H1 (cell line): ENCODE data around the gene CALU. TPM values are rescaled to one million over a fixed set of nuclear protein-coding genes. Genes with fewer than 3 reads are reported as not detected.

Source experiments
- CTCF ChIA-PET: fragments of 300-600 bp; sonication (Branson Sonifier 250); formaldehyde crosslinking; loops from one replicate; lab custom pipeline; 2021; ENCODE audit not compliant: partially characterized antibody; lab: Charles Lee
- POLR2A ChIA-PET: fragments of 300-600 bp; sonication (Branson Sonifier 250); formaldehyde crosslinking; loops from one replicate; lab custom pipeline; 2021; ENCODE audit warnings: inconsistent platforms; ENCODE audit not compliant: partially characterized antibody; lab: Charles Lee
- DNase-seq, 2 experiments: peaks; one replicate each; pipeline versions ENCODE4 v3.0.0 to v3.0.0-alpha.2; 2010 to 2022; ENCODE audit warnings: low spot score in 2 of 2, low read depth in 1 of 2, mixed read lengths in 1 of 2
- FAIRE-seq: peaks from 2 replicates; lab custom pipeline; 2011; peaks lifted over from hg19 to GRCh38; lab: Jason Lieb, UNC
- H2AFZ ChIP-seq: 2 replicates; pipeline ENCODE4 v1.8.1; 2012; ENCODE audit warnings: low read length, inconsistent platforms
- H2AK5ac ChIP-seq: 2 replicates; pipeline ENCODE4 v1.6.1; 2013; ENCODE audit warnings: low read depth, low read length
- H2BK120ac ChIP-seq: replicated peaks from 2 replicates; pipeline ENCODE3; 2013; ENCODE audit warnings: low read depth, low read length, inconsistent platforms
- H2BK12ac ChIP-seq: 2 replicates; pipeline ENCODE4 v1.6.1; 2013; ENCODE audit warnings: low read depth, low read length
- H2BK15ac ChIP-seq: 2 replicates; pipeline ENCODE4 v1.6.1; 2013; ENCODE audit warnings: low read length
- H2BK20ac ChIP-seq: 2 replicates; pipeline ENCODE4 v1.6.1; 2013; ENCODE audit warnings: low read length
- H2BK5ac ChIP-seq: 2 replicates; pipeline ENCODE4 v1.6.1; 2013; ENCODE audit warnings: low read depth, low read length
- H3K14ac ChIP-seq: 2 replicates; pipeline ENCODE4 v1.6.1; 2013; ENCODE audit warnings: inconsistent platforms; ENCODE audit not compliant: insufficient read length
- H3K18ac ChIP-seq: 2 replicates; pipeline ENCODE4 v1.6.1; 2013; ENCODE audit warnings: low read length; ENCODE audit errors: extremely low read depth
- H3K23ac ChIP-seq: 2 replicates; pipeline ENCODE4 v1.6.1; 2013; ENCODE audit warnings: inconsistent platforms; ENCODE audit not compliant: insufficient read length
- H3K23me2 ChIP-seq: 2 replicates; pipeline ENCODE4 v1.6.1; 2013; ENCODE audit warnings: low read depth, low read length
- H3K27ac ChIP-seq: 2 replicates; pipeline ENCODE4 v1.6.1; 2011; ENCODE audit warnings: low read depth, low read length, inconsistent platforms
- H3K27me3 ChIP-seq, 4 experiments: replicated peaks in 1 of 4; 1 replicate in 1 of 4; 2 replicates in 3 of 4; pipeline versions ENCODE4 v1.6.1 to v1.8.1; 2011 to 2013; ENCODE audit warnings: low read length in 3 of 4, mild to moderate bottlenecking in 3 of 4, inconsistent platforms in 2 of 4, mixed read lengths in 2 of 4, moderate library complexity in 1 of 4; ENCODE audit not compliant: control insufficient read depth in 3 of 4, insufficient read depth in 3 of 4; ENCODE audit errors: extremely low read depth in 1 of 4
- H3K36me3 ChIP-seq, 4 experiments: 2 replicates each; pipeline versions ENCODE4 v1.6.1 to v1.8.1; 2011 to 2013; ENCODE audit warnings: mild to moderate bottlenecking in 4 of 4, low read length in 3 of 4, moderate library complexity in 2 of 4, control low read depth in 1 of 4, inconsistent platforms in 1 of 4; ENCODE audit not compliant: insufficient read depth in 4 of 4, control insufficient read depth in 2 of 4
- H3K4ac ChIP-seq: replicated peaks from 2 replicates; pipeline ENCODE3; 2013; ENCODE audit warnings: low read length, low read depth, mixed read lengths, inconsistent platforms; ENCODE audit not compliant: insufficient read length
- H3K4me1 ChIP-seq, 4 experiments: replicated peaks in 1 of 4; 1 replicate in 1 of 4; 2 replicates in 3 of 4; pipeline versions ENCODE4 v1.6.1 to v1.8.1; 2011 to 2013; ENCODE audit warnings: low read length in 3 of 4, inconsistent platforms in 2 of 4, mixed read lengths in 1 of 4; ENCODE audit not compliant: insufficient read depth in 4 of 4, control insufficient read depth in 3 of 4
- H3K4me2 ChIP-seq, 2 experiments: 2 replicates each; pipeline versions ENCODE4 v1.6.1 to v1.8.1; 2011 to 2013; ENCODE audit warnings: low read depth in 2 of 2, low read length in 2 of 2, control low read depth in 1 of 2, inconsistent platforms in 1 of 2, mild to moderate bottlenecking in 1 of 2; ENCODE audit not compliant: insufficient read depth in 1 of 2
- H3K4me3 ChIP-seq, 4 experiments: fragments of 200-600, 300-600 bp in 1 of 4; sonication (generic), shearing (Covaris generic), sonication (Bioruptor Twin) in 1 of 4; 2 replicates each; pipeline versions ENCODE4 v1.5.1 to v1.8.1; 2011 to 2016; ENCODE audit warnings: low read length in 4 of 4, low read depth in 3 of 4, control low read depth in 2 of 4, inconsistent platforms in 2 of 4, mild to moderate bottlenecking in 2 of 4, mixed read lengths in 1 of 4, moderate library complexity in 1 of 4; ENCODE audit not compliant: insufficient read depth in 2 of 4; ENCODE audit errors: extremely low read depth in 1 of 4
- H3K56ac ChIP-seq: replicated peaks from 2 replicates; pipeline ENCODE3; 2013; ENCODE audit warnings: low read depth, mild to moderate bottlenecking, mixed read lengths, low read length, inconsistent platforms; ENCODE audit not compliant: insufficient read length
- H3K79me1 ChIP-seq: 2 replicates; pipeline ENCODE4 v1.6.1; 2013; ENCODE audit warnings: low read depth, low read length, control low read depth
- H3K79me2 ChIP-seq, 2 experiments: 2 replicates each; pipeline versions ENCODE4 v1.6.1 to v1.8.1; 2012 to 2013; ENCODE audit warnings: low read length in 2 of 2, mild to moderate bottlenecking in 2 of 2, inconsistent platforms in 1 of 2; ENCODE audit not compliant: insufficient read depth in 2 of 2, control insufficient read depth in 1 of 2
- H3K9ac ChIP-seq, 4 experiments: replicated peaks in 1 of 4; 1 replicate in 1 of 4; 2 replicates in 3 of 4; pipeline versions ENCODE4 v1.6.1 to v1.8.1; 2011 to 2013; ENCODE audit warnings: low read depth in 3 of 4, low read length in 3 of 4, control low read depth in 2 of 4, mild to moderate bottlenecking in 2 of 4, moderate library complexity in 2 of 4, inconsistent platforms in 1 of 4; ENCODE audit errors: extremely low read depth in 1 of 4
- H3K9me3 ChIP-seq, 2 experiments: 2 replicates each; pipeline versions ENCODE4 v1.6.1 to v1.8.1; 2012 to 2013; ENCODE audit warnings: mild to moderate bottlenecking in 2 of 2, moderate library complexity in 2 of 2, control low read depth in 1 of 2, inconsistent platforms in 1 of 2, low read depth in 1 of 2, low read length in 1 of 2, mixed read lengths in 1 of 2; ENCODE audit not compliant: insufficient read depth in 2 of 2
- H4K20me1 ChIP-seq, 2 experiments: replicated peaks in 1 of 2; 2 replicates each; pipeline versions ENCODE3 to v1.8.1; 2011 to 2013; ENCODE audit warnings: inconsistent platforms in 2 of 2, low read length in 2 of 2, mild to moderate bottlenecking in 1 of 2; ENCODE audit not compliant: insufficient read depth in 2 of 2, control insufficient read depth in 1 of 2
- H4K5ac ChIP-seq: 2 replicates; pipeline ENCODE4 v1.6.1; 2013; ENCODE audit warnings: low read length, low read depth, mixed read lengths, inconsistent platforms; ENCODE audit not compliant: insufficient read length
- H4K8ac ChIP-seq: 2 replicates; pipeline ENCODE4 v1.8.0; 2013; ENCODE audit warnings: mild to moderate bottlenecking, moderate library complexity, low read length, inconsistent platforms; ENCODE audit not compliant: insufficient read depth; ENCODE audit errors: extremely low read depth
- H4K91ac ChIP-seq: replicated peaks from 2 replicates; pipeline ENCODE3; 2013; ENCODE audit warnings: low read length, mixed read lengths, inconsistent platforms; ENCODE audit not compliant: insufficient read length
- CBX5 ChIP-seq: fragments of 300-800, 300-1000 bp; sonication (generic); IDR thresholded peaks from 2 replicates; pipeline ENCODE4 v1.7.1; 2016; ENCODE audit warnings: antibody characterized with exemption, low read length, low read depth
- CHD2 ChIP-seq: IDR thresholded peaks from 2 replicates; pipeline ENCODE4 v1.6.1; 2012; ENCODE audit warnings: low read length, improper control_type of control experiment
- CTCF ChIP-seq, 3 experiments: IDR thresholded peaks; 1 replicate in 2 of 3; 2 replicates in 1 of 3; pipeline versions ENCODE4 v1.5.1 to v1.6.1; 2011; ENCODE audit warnings: low read length in 3 of 3, mild to moderate bottlenecking in 3 of 3, inconsistent platforms in 2 of 3, low read depth in 1 of 3, moderate library complexity in 1 of 3; ENCODE audit not compliant: insufficient read depth in 1 of 3; ENCODE audit errors: control extremely low read depth in 1 of 3
- KDM1A ChIP-seq: fragments of 200-600, 300-600 bp; sonication (generic); IDR thresholded peaks from 2 replicates; pipeline ENCODE4 v1.7.1; 2016; ENCODE audit warnings: mild to moderate bottlenecking, low read length, borderline replicate concordance
- MAX ChIP-seq: IDR thresholded peaks from 2 replicates; pipeline ENCODE4 v1.6.1; 2012; ENCODE audit warnings: inconsistent platforms
- POU5F1 ChIP-seq: IDR thresholded peaks from 2 replicates; pipeline ENCODE4 v1.6.1; 2011; ENCODE audit warnings: low read depth, mild to moderate bottlenecking, low read length, moderate library complexity
- RBBP5 ChIP-seq: IDR thresholded peaks from 2 replicates; pipeline ENCODE4 v1.7.1; 2012; ENCODE audit warnings: low read depth, mild to moderate bottlenecking, inconsistent platforms, low read length, moderate library complexity, borderline replicate concordance
- TEAD4 ChIP-seq: IDR thresholded peaks from 2 replicates; pipeline ENCODE4 v1.6.1; 2012; ENCODE audit warnings: low read depth, low read length, inconsistent platforms, mixed read lengths
- WGBS, 2 experiments: shearing (Covaris generic) in 1 of 2; methylation state at CpG; one replicate each; pipeline versions ENCODE4 v1.1.6 to v1.1.7; 2013 to 2015; ENCODE audit warnings: low lambda C conversion rate in 2 of 2, mixed read lengths in 2 of 2, inconsistent platforms in 1 of 2, low coverage in 1 of 2, missing lambda C conversion rate in 1 of 2; ENCODE audit not compliant: insufficient replicate concordance in 2 of 2, insufficient coverage in 1 of 2, insufficient read length in 1 of 2; ENCODE audit errors: extremely low coverage in 1 of 2, missing lambda C conversion rate in 1 of 2; 5-methylcytosine and 5-hydroxymethylcytosine counted together
- polyA plus RNA-seq, 7 experiments: library from polyadenylated mRNA; depleted of rRNA in 3 of 7; stranded (reverse) in 5 of 7; unstranded in 2 of 7; fragments of >200 nt in 5 of 7; fragments of 200-250 nt in 2 of 7; gene quantifications; 1 replicate in 5 of 7; 2 replicates in 1 of 7; 4 replicates in 1 of 7; pipeline versions ENCODE4 v1.2.1 to v1.2.3, GENCODE V29; 2011 to 2013; ENCODE audit warnings: missing spikeins in 2 of 7, mixed read lengths in 2 of 7
- total RNA-seq: library from RNA; stranded (reverse); fragmentation: NEBNext Ultra II Directional; extraction: Animal tissue kit (Norgen Biotek cat#: 25700); gene quantifications from 2 replicates; pipeline ENCODE4 v1.2.1, GENCODE V29; 2021

CALU gene
- total and polyA plus RNA-seq, 2 of the 8 experiments (the other 6 are each of a cell fraction or from before 2014, with no cell fraction given) = 67.2 to 170 TPM

- Histone ChIP-seq H3K9ac (peak overlapping the region in 1 of 4 experiments; percentile 39; a peak in 1 of 7 replicates), H3K9me3 (peaks cover 0 to 2% of the 10 kb centered on the region in 2 experiments; a peak in 1 of 4 replicates), H2AK5ac (no peak overlapping the region), H4K8ac (no peak overlapping the region), H3K4ac (no peak overlapping the region), H3K79me2 (no peaks in the 10 kb centered on the region), H3K79me1 (no peaks in the 10 kb centered on the region), H3K14ac (no peak overlapping the region), H4K5ac (no peak overlapping the region), H3K4me2 (peak overlapping the region in 1 of 2 experiments; percentile 95; a peak in 1 of 4 replicates), H2BK120ac (no peak overlapping the region), H2AFZ (no peak overlapping the region), H2BK15ac (no peak overlapping the region), H3K23me2 (peaks cover 4% of the 10 kb centered on the region; the same call in 1 of the 2 replicates), H2BK12ac (no peak overlapping the region), H3K27me3 (no peaks in the 10 kb centered on the region), H3K23ac (no peak overlapping the region), H4K20me1 (no peaks in the 10 kb centered on the region), H2BK5ac (no peak overlapping the region), H2BK20ac (no peak overlapping the region), H4K91ac (no peak overlapping the region), H3K18ac (no peak overlapping the region), H3K4me3 (no peak overlapping the region), H3K36me3 (no peaks in the 10 kb centered on the region), H3K4me1 (peaks cover 0 to 3% (median 1%) of the 10 kb centered on the region in 4 experiments; a peak in 4 of 7 replicates), H3K27ac (no peak overlapping the region), H3K56ac (no peak overlapping the region)
- ChIA-PET POLR2A (interaction anchor here (1.1 to 2.2 kb wide), 5 partner anchors 7 to 42 kb away, joined by 3 to 14 read pairs (median 6); no protein-coding TSS in a partner anchor), CTCF (interaction anchor here (0.6 to 2.2 kb wide), 6 partner anchors 64 to 261 kb away, joined by 3 to 7 read pairs (median 3); no protein-coding TSS in a partner anchor)
- DNase-seq (no peak), FAIRE-seq (no peak)
- 85% methylated on average over 3 of the region's 3 CpGs; no CpG with 5 or more reads in 1 of the 2 experiments for WGBS, 2 experiments
- TF ChIP-seq POU5F1 = no peak
- TF ChIP-seq MAX = no peak
- no peak for TF ChIP-seq RBBP5
- no peak for TF ChIP-seq KDM1A
- no peak for TF ChIP-seq TEAD4
- no peak for TF ChIP-seq CHD2
- TF ChIP-seq CTCF (IDR thresholded peaks at IDR 0.05; ENCODE audit: control extremely low read depth in 1 of 3, insufficient read depth in 1 of 3, low read depth in 1 of 3, low read length in 3 of 3) = no peak
- no peak for TF ChIP-seq CBX5
These were observed 42.7 kb downstream of the CALU start for GRCh38 chr7:128781851-128782250.
